CD4-positive, alpha-beta T cell (primary cell): ENCODE results near the gene CACHD1. TPM values are rescaled to one million over a fixed set of nuclear protein-coding genes. Genes with fewer than 3 reads are reported as not detected.

Source experiments
- ATAC-seq: fragments of 200-7000 bp; cut with Tn5 transposase; one replicate; pipeline ENCODE4 v1.10.0; 2022; ENCODE audit warnings: mild to moderate bottlenecking; ENCODE audit not compliant: poor library complexity
- CTCF ChIA-PET: fragments of 350-600 bp; sonication (Branson Sonifier 250); formaldehyde crosslinking; loops from one replicate; lab custom pipeline; 2021; ENCODE audit warnings: antibody characterized with exemption, inconsistent platforms; lab: Charles Lee
- POLR2A ChIA-PET: fragments of 350-600 bp; sonication (Branson Sonifier 250); formaldehyde crosslinking; loops from one replicate; lab custom pipeline; 2021; ENCODE audit warnings: antibody characterized with exemption, inconsistent platforms; lab: Charles Lee
- DNase-seq, 14 experiments: peaks; one replicate each; pipeline ENCODE4 v3.0.0-alpha.2; 2013 to 2020; ENCODE audit warnings: mixed read lengths in 2 of 14
- H3K27ac ChIP-seq, 2 donors: one replicate each; pipeline versions ENCODE4 v1.5.1 to v1.7.0; 2013; ENCODE audit warnings: low read length in 2 of 2, low read depth in 1 of 2, mild to moderate bottlenecking in 1 of 2
- H3K27me3 ChIP-seq, 2 experiments: 1 replicate in 1 of 2; 2 replicates in 1 of 2; pipeline versions ENCODE4 v1.6.1 to v1.7.0; 2013; ENCODE audit warnings: low read length in 2 of 2, control low read depth in 1 of 2, mild to moderate bottlenecking in 1 of 2, moderate library complexity in 1 of 2; ENCODE audit not compliant: insufficient read depth in 2 of 2, control insufficient read depth in 1 of 2
- H3K36me3 ChIP-seq: one replicate; pipeline ENCODE4 v1.6.1; 2013; ENCODE audit warnings: low read length, control low read depth; ENCODE audit not compliant: insufficient read depth
- H3K4me1 ChIP-seq: one replicate; pipeline ENCODE4 v1.6.1; 2013; ENCODE audit warnings: low read length, control low read depth; ENCODE audit not compliant: insufficient read depth
- H3K4me3 ChIP-seq: one replicate; pipeline ENCODE4 v1.5.1; 2013; ENCODE audit warnings: mild to moderate bottlenecking, low read length, moderate library complexity
- H3K9me3 ChIP-seq, 2 experiments: 1 replicate in 1 of 2; 2 replicates in 1 of 2; pipeline versions ENCODE4 v1.6.1 to v1.7.0; 2013; ENCODE audit warnings: low read length in 2 of 2, mild to moderate bottlenecking in 2 of 2, control low read depth in 1 of 2, moderate library complexity in 1 of 2; ENCODE audit not compliant: control insufficient read depth in 1 of 2, insufficient read depth in 1 of 2
- H3K27ac Mint-ChIP-seq: one replicate; pipeline ENCODE4 v1.8.0; 2020; ENCODE audit warnings: mixed read lengths
- H3K27me3 Mint-ChIP-seq: one replicate; pipeline ENCODE4 v1.8.0; 2021; ENCODE audit warnings: mixed read lengths
- H3K36me3 Mint-ChIP-seq: one replicate; pipeline ENCODE4 v1.8.0; 2021; ENCODE audit warnings: low read depth, mixed read lengths
- H3K4me1 Mint-ChIP-seq: one replicate; pipeline ENCODE4 v1.8.0; 2021; ENCODE audit warnings: low read depth, mixed read lengths
- H3K4me3 Mint-ChIP-seq: one replicate; pipeline ENCODE4 v1.8.0; 2020; ENCODE audit warnings: mild to moderate bottlenecking, mixed read lengths
- H3K9me3 Mint-ChIP-seq: one replicate; pipeline ENCODE4 v1.8.0; 2020; ENCODE audit warnings: mixed read lengths
- CTCF ChIP-seq: fragments of 200-600 bp; IDR thresholded peaks from one replicate; pipeline ENCODE4 v1.8.0; 2022; ENCODE audit warnings: antibody characterized with exemption, mild to moderate bottlenecking
- intact Hi-C, 2 experiments: fragments of 100-400 bp; cut with DNase I in 1 of 2; cut with micrococcal nuclease in 1 of 2; formaldehyde crosslinking; loops; one replicate each; pipeline versions ENCODE4 v1.15.1 to v1.9.0; 2023 to 2025; cut with DNase I, micrococcal nuclease
- total RNA-seq, 174 experiments: library from RNA in 2 of 174; stranded (reverse) in 2 of 174; gene quantifications; one replicate each; pipeline ENCODE4 v1.2.3 and lab custom pipeline; 2021 to 2026

The CACHD1 gene
- total RNA-seq, 2 experiments from 2014 or later = 6.2 to 7.1 TPM

- ATAC-seq (no peak), DNase-seq (no peak)
- no peaks in the 10 kb centered on the region for H3K27me3 Mint-ChIP-seq
- Histone ChIP-seq H3K27me3 (no peaks in the 10 kb centered on the region), H3K4me1 (no peaks in the 10 kb centered on the region), H3K36me3 (no peaks in the 10 kb centered on the region), H3K9me3 (no peaks in the 10 kb centered on the region), H3K4me3 (no peak overlapping the region), H3K27ac (no peak overlapping the region)
- CTCF ChIA-PET = no interaction called here
- POLR2A ChIA-PET = no interaction called here
- no peaks in the 10 kb centered on the region for H3K9me3 Mint-ChIP-seq
- H3K4me1 Mint-ChIP-seq = peaks cover 8% of the 10 kb centered on the region
- TF ChIP-seq CTCF = no peak
- no peak overlapping the region for H3K4me3 Mint-ChIP-seq
- no peak overlapping the region for H3K27ac Mint-ChIP-seq
- intact Hi-C loops = no loop called here
- no peaks in the 10 kb centered on the region for H3K36me3 Mint-ChIP-seq
Observed at GRCh38 chr1:64597113-64597512, 127.2 kb downstream of the CACHD1 start.

GRCh38 chr1:64598100-64598571 lies 128.2 kb downstream of the CACHD1 start:
- Mint-ChIP-seq H3K27ac (no peak overlapping the region), H3K27me3 (no peaks in the 10 kb centered on the region), H3K4me3 (no peak overlapping the region), H3K9me3 (no peaks in the 10 kb centered on the region), H3K4me1 (peaks cover 8% of the 10 kb centered on the region), H3K36me3 (peaks cover 4% of the 10 kb centered on the region)
- DNase-seq = no peak
- POLR2A ChIA-PET = no interaction called here
- CTCF ChIA-PET = no interaction called here
- intact Hi-C loops = no loop called here
- H3K27me3 ChIP-seq = no peaks in the 10 kb centered on the region
- H3K36me3 ChIP-seq = no peaks in the 10 kb centered on the region
- no peak for TF ChIP-seq CTCF
- no peak for ATAC-seq
- H3K4me1 ChIP-seq = no peaks in the 10 kb centered on the region
- H3K9me3 ChIP-seq = no peaks in the 10 kb centered on the region
- H3K4me3 ChIP-seq = no peak overlapping the region
- no peak overlapping the region for H3K27ac ChIP-seq

- H3K9me3 ChIP-seq = no peaks in the 10 kb centered on the region
- no peak overlapping the region for H3K4me3 ChIP-seq
- H3K27ac ChIP-seq = no peak overlapping the region
- no peak overlapping the region for H3K4me3 Mint-ChIP-seq
- CTCF ChIA-PET = no interaction called here
- no peak for TF ChIP-seq CTCF
- no peaks in the 10 kb centered on the region for H3K27me3 Mint-ChIP-seq
- no peaks in the 10 kb centered on the region for H3K36me3 ChIP-seq
- H3K27ac Mint-ChIP-seq = no peak overlapping the region
- peaks cover 15% of the 10 kb centered on the region for H3K36me3 Mint-ChIP-seq
- DNase-seq (no peak), ATAC-seq (no peak)
- POLR2A ChIA-PET = no interaction called here
- no peaks in the 10 kb centered on the region for H3K27me3 ChIP-seq
- intact Hi-C loops = no loop called here
- H3K4me1 ChIP-seq = no peaks in the 10 kb centered on the region
- peaks cover 8% of the 10 kb centered on the region for H3K4me1 Mint-ChIP-seq
- no peaks in the 10 kb centered on the region for H3K9me3 Mint-ChIP-seq
Observed at GRCh38 chr1:64599242-64599641, 129.3 kb downstream of the CACHD1 start.
